Ectodermal cell (in vitro differentiated cells): Measurements from ENCODE around the gene ANGPT4.

Experiments used
- H3K27ac ChIP-seq: 2 replicates; pipeline ENCODE4 v1.7.0; 2013; ENCODE audit warnings: mild to moderate bottlenecking, low read depth, low read length; ENCODE audit not compliant: insufficient read depth, poor library complexity, severe bottlenecking
- H3K27me3 ChIP-seq: 2 replicates; pipeline ENCODE4 v1.7.0; 2013; ENCODE audit warnings: mild to moderate bottlenecking, low read length; ENCODE audit not compliant: insufficient read depth, control insufficient read depth, poor library complexity, severe bottlenecking
- H3K36me3 ChIP-seq: one replicate; pipeline ENCODE4 v1.7.0; 2013; ENCODE audit warnings: low read length; ENCODE audit not compliant: control insufficient read depth, insufficient read depth
- H3K4me1 ChIP-seq: one replicate; pipeline ENCODE4 v1.7.0; 2013; ENCODE audit warnings: low read length; ENCODE audit not compliant: control insufficient read depth, insufficient read depth
- H3K4me3 ChIP-seq: 2 replicates; pipeline ENCODE4 v1.7.0; 2013; ENCODE audit warnings: low read depth, low read length, control low read depth; ENCODE audit not compliant: insufficient read depth
- H3K9me3 ChIP-seq: 2 replicates; pipeline ENCODE4 v1.7.0; 2013; ENCODE audit warnings: mild to moderate bottlenecking, low read length, moderate library complexity; ENCODE audit not compliant: control insufficient read depth
- WGBS, 2 experiments: methylation state at CpG; one replicate each; pipeline ENCODE4 v1.1.7; 2013; ENCODE audit warnings: missing lambda C conversion rate in 2 of 2; 5-methylcytosine and 5-hydroxymethylcytosine counted together

Gene ANGPT4

GRCh38 chr20:839626-840025 is 76.5 kb downstream of the ANGPT4 start:
- Histone ChIP-seq H3K9me3 (no peaks in the 10 kb centered on the region), H3K4me1 (peaks cover 16% of the 10 kb centered on the region), H3K36me3 (no peaks in the 10 kb centered on the region), H3K27me3 (peaks cover 52% of the 10 kb centered on the region), H3K27ac (no peak overlapping the region), H3K4me3 (no peak overlapping the region)
- 87 to 92% methylated on average over 11 of the region's 11 CpGs for WGBS, 2 experiments

DNA sequence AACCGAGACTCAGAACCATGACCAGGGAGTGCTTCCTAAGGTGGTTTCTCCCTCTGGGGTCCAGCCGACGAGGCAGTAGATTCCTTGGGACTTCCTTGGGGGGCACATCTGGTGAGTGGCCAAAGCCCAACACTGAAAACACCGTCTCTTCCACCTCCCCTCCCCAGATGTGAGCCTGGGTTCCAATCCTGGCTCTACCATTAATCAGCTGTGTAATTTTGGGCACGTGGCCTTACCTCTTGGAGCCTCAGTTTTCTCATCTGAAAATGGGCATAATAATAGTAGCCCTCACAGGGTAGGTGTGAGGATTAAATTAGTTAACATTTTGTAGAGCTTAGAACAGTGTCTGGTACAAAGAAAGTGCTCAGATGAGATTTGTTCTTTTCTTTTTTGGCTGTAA is 77.1 kb downstream of the ANGPT4 start:
- no peak overlapping the region for H3K27ac ChIP-seq
- H3K27me3 ChIP-seq: peaks cover 56% of the 10 kb centered on the region
- peaks cover 14% of the 10 kb centered on the region for H3K4me1 ChIP-seq
- no peaks in the 10 kb centered on the region for H3K9me3 ChIP-seq
- H3K4me3 ChIP-seq: no peak overlapping the region
- WGBS, 2 experiments: 92 to 93% methylated on average over 5 of the region's 5 CpGs
- H3K36me3 ChIP-seq: no peaks in the 10 kb centered on the region

- no peaks in the 10 kb centered on the region for H3K9me3 ChIP-seq
- peaks cover 4% of the 10 kb centered on the region for H3K4me1 ChIP-seq
- WGBS, 2 experiments: 100% methylated on average over 1 of the region's 1 CpG; no CpG with 5 or more reads in 1 of the 2 experiments
- H3K27ac ChIP-seq: no peak overlapping the region
- no peak overlapping the region for H3K4me3 ChIP-seq
- peaks cover 29% of the 10 kb centered on the region for H3K27me3 ChIP-seq
- H3K36me3 ChIP-seq: no peaks in the 10 kb centered on the region
Measured at GRCh38 chr20:836190-836589, 79.9 kb downstream of the ANGPT4 start.

DNA sequence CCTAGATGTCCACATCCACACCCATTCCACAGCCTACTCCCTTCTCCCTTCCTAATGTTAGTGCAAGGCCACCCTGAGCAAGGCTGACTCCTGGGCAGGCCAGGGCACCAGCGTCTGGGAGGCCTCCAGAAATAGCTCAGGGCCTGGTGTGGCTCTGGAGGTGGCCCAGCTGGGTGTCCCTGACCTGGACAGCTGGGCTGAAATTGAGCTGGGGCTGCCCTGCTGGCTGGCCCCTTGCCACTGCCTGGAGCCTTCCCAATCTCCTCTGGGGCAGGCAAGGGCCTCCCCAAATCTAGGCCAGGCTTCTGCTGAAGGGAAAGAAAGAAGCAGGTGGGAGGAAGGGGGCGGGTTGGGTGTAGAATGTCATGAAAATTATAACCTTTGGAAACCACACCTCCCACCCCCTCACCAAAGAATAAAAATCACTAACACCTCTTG is 80.5 kb downstream of the ANGPT4 start:
- H3K9me3 ChIP-seq: no peaks in the 10 kb centered on the region
- no peak overlapping the region for H3K27ac ChIP-seq
- H3K27me3 ChIP-seq: peaks cover 23% of the 10 kb centered on the region
- H3K4me1 ChIP-seq: peaks cover 4% of the 10 kb centered on the region
- 51 to 63% methylated on average over 1 of the region's 2 CpGs for WGBS, 2 experiments
- H3K4me3 ChIP-seq: no peak overlapping the region
- H3K36me3 ChIP-seq: no peaks in the 10 kb centered on the region

DNA sequence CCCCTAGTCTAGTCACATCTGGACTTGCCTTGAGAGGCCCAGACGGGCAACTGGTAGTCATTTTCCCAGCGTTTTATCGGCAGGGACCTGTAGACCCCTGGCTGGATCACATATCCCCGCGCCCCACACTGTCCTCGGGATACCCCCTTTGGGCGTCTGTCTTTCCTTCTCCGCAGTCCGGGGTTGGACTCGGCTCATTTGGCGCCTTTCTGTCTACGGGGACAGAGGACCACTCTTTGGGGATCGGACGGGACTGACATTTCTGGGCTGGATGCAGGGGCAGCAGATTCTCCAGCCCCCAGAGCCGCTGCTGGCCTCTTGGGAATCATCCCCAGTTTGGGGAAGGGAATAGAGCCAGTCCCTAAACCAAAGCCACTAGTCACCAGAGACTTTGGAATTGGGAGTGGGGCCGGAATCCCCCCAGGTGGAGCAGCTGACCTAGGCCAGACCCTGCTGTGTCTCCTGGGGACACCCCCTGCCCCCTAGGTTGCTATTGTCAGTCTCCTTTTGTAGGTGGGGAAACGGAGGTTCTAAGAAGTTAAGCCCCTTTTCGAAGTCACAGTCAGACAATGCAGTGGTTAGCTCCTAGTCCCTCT is 81.9 kb downstream of the ANGPT4 start:
- 5% methylated on average over 18 of the region's 18 CpGs for WGBS, 2 experiments
- peaks cover 15% of the 10 kb centered on the region for H3K27me3 ChIP-seq
- H3K9me3 ChIP-seq: no peaks in the 10 kb centered on the region
- H3K36me3 ChIP-seq: no peaks in the 10 kb centered on the region
- peak overlapping the region; percentile 72 for H3K4me3 ChIP-seq
- peaks cover 4% of the 10 kb centered on the region for H3K4me1 ChIP-seq
- H3K27ac ChIP-seq: no peak overlapping the region

DNA sequence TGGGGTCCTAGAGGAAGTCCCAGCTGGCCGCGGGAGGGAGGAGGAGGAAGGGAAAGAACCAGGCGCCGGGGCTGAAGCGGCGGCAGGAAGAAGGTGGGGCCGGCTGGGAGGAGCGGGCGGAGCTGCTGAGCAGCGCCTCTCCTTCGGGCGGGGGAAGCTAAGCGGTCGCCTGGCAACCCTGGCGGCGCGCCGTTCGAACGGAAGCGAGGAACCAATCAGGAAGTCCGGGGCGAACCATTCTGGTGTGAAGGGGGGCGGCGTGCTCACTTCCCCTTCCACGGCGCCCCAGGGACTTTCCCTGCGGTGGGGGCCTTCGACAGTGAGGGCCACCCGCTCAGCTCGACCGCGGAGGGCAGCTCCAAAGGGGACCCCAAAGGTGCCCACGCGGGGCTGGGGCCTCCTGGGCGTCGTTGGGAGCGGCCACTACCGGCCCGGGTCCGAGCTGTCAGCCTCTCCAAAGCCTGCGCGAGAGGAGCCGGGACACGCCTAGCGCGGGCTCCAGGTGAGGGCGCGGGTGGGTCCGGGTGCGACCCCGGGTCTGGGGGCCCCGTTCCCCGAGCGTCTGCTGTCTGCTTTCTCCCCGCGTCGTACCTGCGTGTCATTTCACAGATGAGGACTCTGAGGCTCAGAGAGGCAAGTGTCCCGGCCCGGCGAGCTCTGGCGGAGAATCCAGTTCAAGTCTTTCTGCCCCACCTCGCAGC is 82.5 kb downstream of the ANGPT4 start, which contains the start of gene FAM110A:
FAM110A (plus strand) TSS at position 266 of the 701 bp plus-strand sequence. CDS start 11,090 bp downstream, outside the sequence.
- H3K9me3 ChIP-seq: no peaks in the 10 kb centered on the region
- WGBS, 2 experiments: 0 to 1% methylated on average over 64 of the region's 64 CpGs
- no peak within 1 kb of the TSS for H3K27ac ChIP-seq
- no peaks in the 10 kb centered on the region for H3K36me3 ChIP-seq
- peaks cover 12% of the 10 kb centered on the region for H3K27me3 ChIP-seq
- peak within 1 kb of the TSS; percentile 72 for H3K4me3 ChIP-seq
- peaks cover 4% of the 10 kb centered on the region for H3K4me1 ChIP-seq

DNA sequence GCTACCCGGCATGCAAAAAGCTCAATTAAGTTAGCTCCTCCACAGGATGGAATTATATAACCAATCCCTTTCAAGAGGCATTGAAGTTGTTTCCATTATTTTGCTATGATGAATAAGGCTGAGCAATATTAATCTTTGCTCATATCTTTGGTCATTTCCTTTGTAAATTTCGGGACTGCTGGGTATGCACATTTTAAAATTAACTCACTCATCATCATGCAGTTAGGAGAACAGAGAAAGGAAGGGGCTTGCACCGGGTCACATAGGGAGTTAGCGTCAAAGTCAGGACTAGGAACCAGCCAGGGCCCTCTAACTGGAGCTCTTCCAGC is 83.0 kb downstream of the ANGPT4 start:
- 39 to 43% methylated on average over 4 of the region's 4 CpGs for WGBS, 2 experiments
- peaks cover 11% of the 10 kb centered on the region for H3K27me3 ChIP-seq
- H3K4me3 ChIP-seq: peak overlapping the region; percentile 72
- H3K36me3 ChIP-seq: no peaks in the 10 kb centered on the region
- no peaks in the 10 kb centered on the region for H3K9me3 ChIP-seq
- peaks cover 4% of the 10 kb centered on the region for H3K4me1 ChIP-seq
- no peak overlapping the region for H3K27ac ChIP-seq

DNA sequence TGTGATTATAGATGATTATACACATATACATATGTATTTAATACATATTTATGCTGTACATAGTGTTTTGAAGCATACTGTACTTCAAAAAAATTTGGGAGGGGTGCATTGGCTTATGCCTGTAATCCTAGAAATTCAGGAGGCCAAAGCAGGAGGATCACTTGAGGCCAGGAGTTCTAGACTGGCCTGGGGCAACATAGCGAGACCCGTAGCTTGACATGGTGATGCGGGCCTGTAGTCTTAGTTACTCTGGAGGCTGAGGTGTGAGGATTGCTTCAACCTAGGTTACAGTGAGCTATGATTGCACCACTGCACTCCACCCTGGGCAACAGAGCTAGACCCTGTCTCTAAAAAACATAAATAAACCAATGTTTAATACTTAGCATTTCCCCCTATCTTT is 84.2 kb downstream of the ANGPT4 start:
- Histone ChIP-seq H3K27ac (no peak overlapping the region), H3K27me3 (peaks cover 11% of the 10 kb centered on the region), H3K4me3 (no peak overlapping the region), H3K4me1 (peaks cover 4% of the 10 kb centered on the region), H3K36me3 (no peaks in the 10 kb centered on the region), H3K9me3 (no peaks in the 10 kb centered on the region)
- 89 to 94% methylated on average over 3 of the region's 3 CpGs for WGBS, 2 experiments

GRCh38 chr20:831251-831650 is 84.9 kb downstream of the ANGPT4 start:
- Histone ChIP-seq H3K27me3 (peaks cover 11% of the 10 kb centered on the region), H3K27ac (no peak overlapping the region), H3K4me3 (no peak overlapping the region), H3K9me3 (no peaks in the 10 kb centered on the region), H3K4me1 (peaks cover 4% of the 10 kb centered on the region), H3K36me3 (no peaks in the 10 kb centered on the region)
- 88 to 90% methylated on average over 3 of the region's 3 CpGs for WGBS, 2 experiments

DNA sequence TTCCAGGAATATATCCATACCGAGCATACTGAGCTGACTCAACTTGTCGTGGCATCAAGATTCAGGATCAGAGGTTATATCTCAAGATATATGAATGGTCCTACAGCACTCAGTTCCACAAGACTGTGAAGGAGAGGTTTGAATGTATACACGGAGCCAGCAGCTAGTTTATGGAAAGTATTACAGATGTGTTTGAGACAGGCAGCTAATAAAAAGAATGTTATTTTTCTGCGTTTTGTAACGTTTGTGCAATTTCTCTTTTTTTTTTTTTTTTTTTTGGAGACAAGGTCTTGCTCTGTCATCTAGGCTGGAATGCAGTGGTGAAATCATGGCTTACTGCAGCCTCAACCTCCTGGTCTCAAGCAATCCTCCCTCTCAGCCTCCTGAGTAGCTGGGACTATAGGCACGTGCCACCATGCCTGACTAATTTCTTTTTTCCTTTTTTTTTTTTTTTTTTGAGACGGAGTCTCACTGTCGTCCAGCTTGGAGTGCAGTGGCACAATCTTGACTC is 86.1 kb downstream of the ANGPT4 start:
- H3K9me3 ChIP-seq: no peaks in the 10 kb centered on the region
- 92 to 94% methylated on average over 8 of the region's 8 CpGs for WGBS, 2 experiments
- H3K27ac ChIP-seq: no peak overlapping the region
- peaks cover 11% of the 10 kb centered on the region for H3K27me3 ChIP-seq
- H3K4me1 ChIP-seq: peaks cover 4% of the 10 kb centered on the region
- H3K4me3 ChIP-seq: no peak overlapping the region
- H3K36me3 ChIP-seq: no peaks in the 10 kb centered on the region
